H1 (cell line): Measurements from ENCODE around the gene C12orf76. TPM values are rescaled to one million over a fixed set of nuclear protein-coding genes. Genes with fewer than 3 reads are reported as not detected.

Experiments
- CTCF ChIA-PET: fragments of 300-600 bp; sonication (Branson Sonifier 250); formaldehyde crosslinking; loops from one replicate; lab custom pipeline; 2021; ENCODE audit not compliant: partially characterized antibody; lab: Charles Lee
- POLR2A ChIA-PET: fragments of 300-600 bp; sonication (Branson Sonifier 250); formaldehyde crosslinking; loops from one replicate; lab custom pipeline; 2021; ENCODE audit warnings: inconsistent platforms; ENCODE audit not compliant: partially characterized antibody; lab: Charles Lee
- DNase-seq, 2 experiments: peaks; one replicate each; pipeline versions ENCODE4 v3.0.0 to v3.0.0-alpha.2; 2010 to 2022; ENCODE audit warnings: low spot score in 2 of 2, low read depth in 1 of 2, mixed read lengths in 1 of 2
- FAIRE-seq: peaks from 2 replicates; lab custom pipeline; 2011; peaks lifted over from hg19 to GRCh38; lab: Jason Lieb, UNC
- H2AFZ ChIP-seq: 2 replicates; pipeline ENCODE4 v1.8.1; 2012; ENCODE audit warnings: low read length, inconsistent platforms
- H2AK5ac ChIP-seq: 2 replicates; pipeline ENCODE4 v1.6.1; 2013; ENCODE audit warnings: low read depth, low read length
- H2BK120ac ChIP-seq: replicated peaks from 2 replicates; pipeline ENCODE3; 2013; ENCODE audit warnings: low read depth, low read length, inconsistent platforms
- H2BK12ac ChIP-seq: 2 replicates; pipeline ENCODE4 v1.6.1; 2013; ENCODE audit warnings: low read depth, low read length
- H2BK15ac ChIP-seq: 2 replicates; pipeline ENCODE4 v1.6.1; 2013; ENCODE audit warnings: low read length
- H2BK20ac ChIP-seq: 2 replicates; pipeline ENCODE4 v1.6.1; 2013; ENCODE audit warnings: low read length
- H2BK5ac ChIP-seq: 2 replicates; pipeline ENCODE4 v1.6.1; 2013; ENCODE audit warnings: low read depth, low read length
- H3K14ac ChIP-seq: 2 replicates; pipeline ENCODE4 v1.6.1; 2013; ENCODE audit warnings: inconsistent platforms; ENCODE audit not compliant: insufficient read length
- H3K18ac ChIP-seq: 2 replicates; pipeline ENCODE4 v1.6.1; 2013; ENCODE audit warnings: low read length; ENCODE audit errors: extremely low read depth
- H3K23ac ChIP-seq: 2 replicates; pipeline ENCODE4 v1.6.1; 2013; ENCODE audit warnings: inconsistent platforms; ENCODE audit not compliant: insufficient read length
- H3K23me2 ChIP-seq: 2 replicates; pipeline ENCODE4 v1.6.1; 2013; ENCODE audit warnings: low read depth, low read length
- H3K27ac ChIP-seq: 2 replicates; pipeline ENCODE4 v1.6.1; 2011; ENCODE audit warnings: low read depth, low read length, inconsistent platforms
- H3K27me3 ChIP-seq, 4 experiments: replicated peaks in 1 of 4; 1 replicate in 1 of 4; 2 replicates in 3 of 4; pipeline versions ENCODE4 v1.6.1 to v1.8.1; 2011 to 2013; ENCODE audit warnings: low read length in 3 of 4, mild to moderate bottlenecking in 3 of 4, inconsistent platforms in 2 of 4, mixed read lengths in 2 of 4, moderate library complexity in 1 of 4; ENCODE audit not compliant: control insufficient read depth in 3 of 4, insufficient read depth in 3 of 4; ENCODE audit errors: extremely low read depth in 1 of 4
- H3K36me3 ChIP-seq, 4 experiments: 2 replicates each; pipeline versions ENCODE4 v1.6.1 to v1.8.1; 2011 to 2013; ENCODE audit warnings: mild to moderate bottlenecking in 4 of 4, low read length in 3 of 4, moderate library complexity in 2 of 4, control low read depth in 1 of 4, inconsistent platforms in 1 of 4; ENCODE audit not compliant: insufficient read depth in 4 of 4, control insufficient read depth in 2 of 4
- H3K4ac ChIP-seq: replicated peaks from 2 replicates; pipeline ENCODE3; 2013; ENCODE audit warnings: low read length, low read depth, mixed read lengths, inconsistent platforms; ENCODE audit not compliant: insufficient read length
- H3K4me1 ChIP-seq, 4 experiments: replicated peaks in 1 of 4; 1 replicate in 1 of 4; 2 replicates in 3 of 4; pipeline versions ENCODE4 v1.6.1 to v1.8.1; 2011 to 2013; ENCODE audit warnings: low read length in 3 of 4, inconsistent platforms in 2 of 4, mixed read lengths in 1 of 4; ENCODE audit not compliant: insufficient read depth in 4 of 4, control insufficient read depth in 3 of 4
- H3K4me2 ChIP-seq, 2 experiments: 2 replicates each; pipeline versions ENCODE4 v1.6.1 to v1.8.1; 2011 to 2013; ENCODE audit warnings: low read depth in 2 of 2, low read length in 2 of 2, control low read depth in 1 of 2, inconsistent platforms in 1 of 2, mild to moderate bottlenecking in 1 of 2; ENCODE audit not compliant: insufficient read depth in 1 of 2
- H3K4me3 ChIP-seq, 4 experiments: fragments of 200-600, 300-600 bp in 1 of 4; sonication (generic), shearing (Covaris generic), sonication (Bioruptor Twin) in 1 of 4; 2 replicates each; pipeline versions ENCODE4 v1.5.1 to v1.8.1; 2011 to 2016; ENCODE audit warnings: low read length in 4 of 4, low read depth in 3 of 4, control low read depth in 2 of 4, inconsistent platforms in 2 of 4, mild to moderate bottlenecking in 2 of 4, mixed read lengths in 1 of 4, moderate library complexity in 1 of 4; ENCODE audit not compliant: insufficient read depth in 2 of 4; ENCODE audit errors: extremely low read depth in 1 of 4
- H3K56ac ChIP-seq: replicated peaks from 2 replicates; pipeline ENCODE3; 2013; ENCODE audit warnings: low read depth, mild to moderate bottlenecking, mixed read lengths, low read length, inconsistent platforms; ENCODE audit not compliant: insufficient read length
- H3K79me1 ChIP-seq: 2 replicates; pipeline ENCODE4 v1.6.1; 2013; ENCODE audit warnings: low read depth, low read length, control low read depth
- H3K79me2 ChIP-seq, 2 experiments: 2 replicates each; pipeline versions ENCODE4 v1.6.1 to v1.8.1; 2012 to 2013; ENCODE audit warnings: low read length in 2 of 2, mild to moderate bottlenecking in 2 of 2, inconsistent platforms in 1 of 2; ENCODE audit not compliant: insufficient read depth in 2 of 2, control insufficient read depth in 1 of 2
- H3K9ac ChIP-seq, 4 experiments: replicated peaks in 1 of 4; 1 replicate in 1 of 4; 2 replicates in 3 of 4; pipeline versions ENCODE4 v1.6.1 to v1.8.1; 2011 to 2013; ENCODE audit warnings: low read depth in 3 of 4, low read length in 3 of 4, control low read depth in 2 of 4, mild to moderate bottlenecking in 2 of 4, moderate library complexity in 2 of 4, inconsistent platforms in 1 of 4; ENCODE audit errors: extremely low read depth in 1 of 4
- H3K9me3 ChIP-seq, 2 experiments: 2 replicates each; pipeline versions ENCODE4 v1.6.1 to v1.8.1; 2012 to 2013; ENCODE audit warnings: mild to moderate bottlenecking in 2 of 2, moderate library complexity in 2 of 2, control low read depth in 1 of 2, inconsistent platforms in 1 of 2, low read depth in 1 of 2, low read length in 1 of 2, mixed read lengths in 1 of 2; ENCODE audit not compliant: insufficient read depth in 2 of 2
- H4K20me1 ChIP-seq, 2 experiments: replicated peaks in 1 of 2; 2 replicates each; pipeline versions ENCODE3 to v1.8.1; 2011 to 2013; ENCODE audit warnings: inconsistent platforms in 2 of 2, low read length in 2 of 2, mild to moderate bottlenecking in 1 of 2; ENCODE audit not compliant: insufficient read depth in 2 of 2, control insufficient read depth in 1 of 2
- H4K5ac ChIP-seq: 2 replicates; pipeline ENCODE4 v1.6.1; 2013; ENCODE audit warnings: low read length, low read depth, mixed read lengths, inconsistent platforms; ENCODE audit not compliant: insufficient read length
- H4K8ac ChIP-seq: 2 replicates; pipeline ENCODE4 v1.8.0; 2013; ENCODE audit warnings: mild to moderate bottlenecking, moderate library complexity, low read length, inconsistent platforms; ENCODE audit not compliant: insufficient read depth; ENCODE audit errors: extremely low read depth
- H4K91ac ChIP-seq: replicated peaks from 2 replicates; pipeline ENCODE3; 2013; ENCODE audit warnings: low read length, mixed read lengths, inconsistent platforms; ENCODE audit not compliant: insufficient read length
- RBBP5 ChIP-seq: IDR thresholded peaks from 2 replicates; pipeline ENCODE4 v1.7.1; 2012; ENCODE audit warnings: low read depth, mild to moderate bottlenecking, inconsistent platforms, low read length, moderate library complexity, borderline replicate concordance
- WGBS, 2 experiments: shearing (Covaris generic) in 1 of 2; methylation state at CpG; one replicate each; pipeline versions ENCODE4 v1.1.6 to v1.1.7; 2013 to 2015; ENCODE audit warnings: low lambda C conversion rate in 2 of 2, mixed read lengths in 2 of 2, inconsistent platforms in 1 of 2, low coverage in 1 of 2, missing lambda C conversion rate in 1 of 2; ENCODE audit not compliant: insufficient replicate concordance in 2 of 2, insufficient coverage in 1 of 2, insufficient read length in 1 of 2; ENCODE audit errors: extremely low coverage in 1 of 2, missing lambda C conversion rate in 1 of 2; 5-methylcytosine and 5-hydroxymethylcytosine counted together
- polyA plus RNA-seq, 7 experiments: library from polyadenylated mRNA; depleted of rRNA in 3 of 7; stranded (reverse) in 5 of 7; unstranded in 2 of 7; fragments of >200 nt in 5 of 7; fragments of 200-250 nt in 2 of 7; gene quantifications; 1 replicate in 5 of 7; 2 replicates in 1 of 7; 4 replicates in 1 of 7; pipeline versions ENCODE4 v1.2.1 to v1.2.3, GENCODE V29; 2011 to 2013; ENCODE audit warnings: missing spikeins in 2 of 7, mixed read lengths in 2 of 7
- total RNA-seq: library from RNA; stranded (reverse); fragmentation: NEBNext Ultra II Directional; extraction: Animal tissue kit (Norgen Biotek cat#: 25700); gene quantifications from 2 replicates; pipeline ENCODE4 v1.2.1, GENCODE V29; 2021

Gene C12orf76
- total and polyA plus RNA-seq, 2 of the 8 experiments (the other 6 are each of a cell fraction or from before 2014, with no cell fraction given): 14.4 to 18.6 TPM

GRCh38 chr12:110059651-110060000 lies 11.3 kb upstream of the C12orf76 start:
- H3K18ac ChIP-seq: no peak overlapping the region
- H3K36me3 ChIP-seq: no peaks in the 10 kb centered on the region
- no peak overlapping the region for H3K27ac ChIP-seq
- no peak overlapping the region for H4K8ac ChIP-seq
- no peak for TF ChIP-seq RBBP5
- TF ChIP-seq, all 59 proteins: peak for 0
- Histone ChIP-seq H3K56ac (no peak overlapping the region), H4K20me1 (no peaks in the 10 kb centered on the region), H3K23me2 (0 out of 2 replicates have a peak, but pooled peaks cover 2% of the 10 kb centered on the region), H2BK20ac (no peak overlapping the region), H2AK5ac (no peak overlapping the region), H3K4me3 (no peak overlapping the region), H3K27me3 (no peaks in the 10 kb centered on the region), H2BK12ac (no peak overlapping the region), H2BK5ac (no peak overlapping the region), H3K9me3 (no peaks in the 10 kb centered on the region), H2BK120ac (no peak overlapping the region), H3K4me2 (no peak overlapping the region), H2BK15ac (no peak overlapping the region), H3K79me1 (no peaks in the 10 kb centered on the region), H3K23ac (no peak overlapping the region), H4K91ac (no peak overlapping the region), H3K9ac (no peak overlapping the region), H3K79me2 (no peaks in the 10 kb centered on the region), H4K5ac (no peak overlapping the region), H3K4me1 (no peaks in the 10 kb centered on the region), H3K14ac (no peak overlapping the region), H3K4ac (no peak overlapping the region), H2AFZ (no peak overlapping the region)
- CTCF ChIA-PET: interaction anchor here (0.7 to 1.6 kb wide), 3 partner anchors 39 to 42 kb away, joined by 3 to 5 read pairs (median 3); no protein-coding TSS in a partner anchor
- POLR2A ChIA-PET: no interaction called here
- DNase-seq (no peak), FAIRE-seq (no peak)
- WGBS, 2 experiments: 82% methylated on average over 2 of the region's 2 CpGs; no CpG with 5 or more reads in 1 of the 2 experiments
